HEK293 (cell line): ENCODE results near the gene NOP9.

ENCODE experiments used
- CTCF ChIA-PET: fragments of 350-600 bp; formaldehyde crosslinking; extraction: SDS; loops from one replicate; lab custom pipeline; 2021; ENCODE audit warnings: antibody characterized with exemption; lab: Yijun Ruan, JAX
- POLR2A ChIA-PET: fragments of 300-600 bp; formaldehyde crosslinking; extraction: SDS; loops from one replicate; lab custom pipeline; 2020; ENCODE audit warnings: antibody characterized with exemption, inconsistent platforms; lab: Yijun Ruan, JAX
- H3K27ac ChIP-seq: fragments of 200-500 bp; sonication (Bioruptor generic); 2 replicates; pipeline ENCODE4 v1.5.1; 2014; ENCODE audit warnings: low read depth, low read length, control low read depth, inconsistent platforms; ENCODE audit errors: extremely low read depth
- H3K36me3 ChIP-seq, 2 experiments: fragments of 200-500 bp in 1 of 2; sonication (Bioruptor generic) in 1 of 2; 1 replicate in 1 of 2; 2 replicates in 1 of 2; pipeline ENCODE4 v1.5.1; 2014 to 2017; ENCODE audit warnings: inconsistent platforms in 2 of 2, low read length in 2 of 2; ENCODE audit not compliant: control insufficient read depth in 2 of 2, insufficient read depth in 1 of 2
- H3K4me1 ChIP-seq: fragments of 200-500 bp; sonication (Bioruptor generic); 2 replicates; pipeline ENCODE4 v1.5.1; 2014; ENCODE audit warnings: mild to moderate bottlenecking, low read length, inconsistent platforms; ENCODE audit not compliant: control insufficient read depth, insufficient read depth
- H3K4me3 ChIP-seq: 2 replicates; pipeline ENCODE4 v1.5.1; 2011; ENCODE audit warnings: low read depth, mild to moderate bottlenecking, control low read depth, low read length, moderate library complexity
- H3K9me3 ChIP-seq: fragments of 200-500 bp; sonication (Bioruptor generic); 2 replicates; pipeline ENCODE4 v1.5.1; 2014; ENCODE audit warnings: low read depth, low read length, inconsistent platforms; ENCODE audit not compliant: control insufficient read depth, insufficient read depth
- GLI4 ChIP-seq: fragments of 450-650 bp; formaldehyde crosslinking; IDR thresholded peaks from 2 replicates; pipeline ENCODE4 v1.5.1; 2016; ENCODE audit warnings: missing biosample characterization, missing genetic modification characterization
- HOXA7 ChIP-seq: sonication (generic); formaldehyde crosslinking; IDR thresholded peaks from 2 replicates; pipeline ENCODE4 v1.8.1; 2022; ENCODE audit warnings: missing genetic modification reagents, borderline replicate concordance
- KLF9 ChIP-seq: fragments of 450-650 bp; formaldehyde crosslinking; IDR thresholded peaks from 2 replicates; pipeline ENCODE4 v1.5.1; 2016; ENCODE audit warnings: missing biosample characterization, missing genetic modification characterization, low read depth
- MZF1 ChIP-seq: fragments of 450-650 bp; formaldehyde crosslinking; IDR thresholded peaks from 2 replicates; pipeline ENCODE4 v1.5.1; 2017; ENCODE audit warnings: missing biosample characterization, missing genetic modification characterization, borderline replicate concordance
- REPIN1 ChIP-seq: fragments of 450-650 bp; formaldehyde crosslinking; IDR thresholded peaks from 2 replicates; pipeline ENCODE4 v1.5.1; 2017; ENCODE audit warnings: missing biosample characterization, missing genetic modification characterization, low read depth
- TRIM28 ChIP-seq: IDR thresholded peaks from 2 replicates; pipeline ENCODE4 v1.6.1; 2011; ENCODE audit warnings: low read length, control low read depth, borderline replicate concordance
- ZBTB20 ChIP-seq: fragments of 450-650 bp; formaldehyde crosslinking; IDR thresholded peaks from 2 replicates; pipeline ENCODE4 v1.5.1; 2016; ENCODE audit warnings: missing biosample characterization, missing genetic modification characterization
- ZFP3 ChIP-seq: fragments of 450-650 bp; formaldehyde crosslinking; IDR thresholded peaks from 2 replicates; pipeline ENCODE4 v1.5.1; 2016; ENCODE audit warnings: low read depth, missing biosample characterization, missing genetic modification characterization
- ZNF146 ChIP-seq: fragments of 450-650 bp; formaldehyde crosslinking; IDR thresholded peaks from 2 replicates; pipeline ENCODE4 v1.5.1; 2016; ENCODE audit warnings: missing biosample characterization, missing genetic modification characterization
- ZNF16 ChIP-seq: fragments of 450-650 bp; formaldehyde crosslinking; IDR thresholded peaks from 2 replicates; pipeline ENCODE4 v1.5.1; 2016; ENCODE audit warnings: low read depth, missing biosample characterization, missing genetic modification characterization
- ZNF169 ChIP-seq: fragments of 450-650 bp; formaldehyde crosslinking; IDR thresholded peaks from 2 replicates; pipeline ENCODE4 v1.5.1; 2016; ENCODE audit warnings: missing biosample characterization, missing genetic modification characterization
- ZNF19 ChIP-seq: fragments of 450-650 bp; formaldehyde crosslinking; IDR thresholded peaks from 2 replicates; pipeline ENCODE4; 2016; ENCODE audit warnings: missing biosample characterization, missing genetic modification characterization, low read depth
- ZNF248 ChIP-seq: fragments of 450-650 bp; formaldehyde crosslinking; IDR thresholded peaks from 2 replicates; pipeline ENCODE4 v1.5.1; 2017; ENCODE audit warnings: missing biosample characterization, missing genetic modification characterization
- ZNF473 ChIP-seq: fragments of 450-650 bp; formaldehyde crosslinking; IDR thresholded peaks from 2 replicates; pipeline ENCODE4 v1.5.1; 2017; ENCODE audit warnings: missing biosample characterization, missing genetic modification characterization
- ZNF548 ChIP-seq: fragments of 450-650 bp; formaldehyde crosslinking; IDR thresholded peaks from 2 replicates; pipeline ENCODE4 v1.5.1; 2016; ENCODE audit warnings: missing biosample characterization, missing genetic modification characterization
- ZNF624 ChIP-seq: fragments of 450-650 bp; formaldehyde crosslinking; IDR thresholded peaks from 2 replicates; pipeline ENCODE4 v1.5.1; 2017; ENCODE audit warnings: missing biosample characterization, missing genetic modification characterization
- ZNF830 ChIP-seq: fragments of 450-650 bp; IDR thresholded peaks from 2 replicates; pipeline ENCODE4 v1.5.0; 2018; ENCODE audit warnings: missing biosample characterization, missing genetic modification characterization, low read depth, mild to moderate bottlenecking, moderate library complexity
- ZNF837 ChIP-seq: fragments of 450-650 bp; formaldehyde crosslinking; IDR thresholded peaks from 2 replicates; pipeline ENCODE4 v1.5.1; 2016; ENCODE audit warnings: missing biosample characterization, missing genetic modification characterization
- TF ChIP-seq, protein P1 (sequence below): fragments of 450-650 bp; formaldehyde crosslinking; IDR thresholded peaks from 2 replicates; pipeline ENCODE4 v1.5.1; 2017; ENCODE audit warnings: missing biosample characterization, missing genetic modification characterization
- TF ChIP-seq, protein P2 (sequence below): fragments of 450-650 bp; formaldehyde crosslinking; IDR thresholded peaks from 2 replicates; pipeline ENCODE4 v1.5.1; 2016; ENCODE audit warnings: missing biosample characterization, missing genetic modification characterization
- TF ChIP-seq, protein P3 (sequence below): fragments of 450-650 bp; formaldehyde crosslinking; IDR thresholded peaks from 2 replicates; pipeline ENCODE4 v1.5.1; 2016; ENCODE audit warnings: missing biosample characterization, missing genetic modification characterization
- TF ChIP-seq, protein P4 (sequence below): fragments of 450-650 bp; IDR thresholded peaks from 2 replicates; pipeline ENCODE4 v1.5.1; 2018; ENCODE audit warnings: missing biosample characterization, missing genetic modification characterization
- TF ChIP-seq, protein P5 (sequence below): fragments of 450-650 bp; formaldehyde crosslinking; IDR thresholded peaks from 2 replicates; pipeline ENCODE4 v1.5.1; 2016; ENCODE audit warnings: missing biosample characterization, missing genetic modification characterization

The NOP9 gene

DNA sequence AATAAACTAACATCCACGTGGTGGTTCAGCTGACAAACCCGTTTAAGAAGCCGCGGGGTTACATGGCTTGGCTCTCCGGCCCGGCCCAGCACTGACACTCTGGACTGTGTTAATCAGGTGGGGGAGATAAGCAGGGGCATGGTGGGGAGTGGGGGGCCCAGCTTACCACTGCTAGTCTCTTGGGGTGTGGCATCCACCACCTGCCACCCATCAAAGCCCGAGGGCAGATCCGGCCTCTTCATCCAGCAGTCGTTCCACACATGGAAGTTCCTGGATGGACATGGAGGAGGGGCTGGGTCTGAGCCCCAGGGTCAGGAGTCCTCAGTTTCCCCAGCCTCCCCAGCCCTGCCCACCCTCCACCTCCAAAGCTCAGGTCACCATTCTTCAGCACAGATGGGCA, 41.5 kb upstream of the NOP9 start:
- no peaks in the 10 kb centered on the region for H3K4me1 ChIP-seq
- ChIA-PET POLR2A (interaction anchor here (0.7 kb wide), 1 partner anchor 13 kb away, joined by 3 read pairs; no protein-coding TSS in a partner anchor), CTCF (interaction anchor here (1.6 kb wide), 1 partner anchor 13 kb away, joined by 3 read pairs; the partner anchor contains the start of gene RABGGTA)
- H3K4me3 ChIP-seq: no peak overlapping the region
- no peaks in the 10 kb centered on the region for H3K9me3 ChIP-seq
- no peak overlapping the region for H3K27ac ChIP-seq
- peaks cover 0 to 15% of the 10 kb centered on the region in 2 experiments; a peak in 2 of 3 replicates for H3K36me3 ChIP-seq
- no peak for TF ChIP-seq ZBTB20 (tag by site-specific recombination)
- TF ChIP-seq ZNF19: no peak
- no peak for TF ChIP-seq ZNF146
- TF ChIP-seq REPIN1 (tag by site-specific recombination): no peak
- no peak for TF ChIP-seq ZNF830 (tag by site-specific recombination)
- TF ChIP-seq TRIM28: no peak
- no peak for TF ChIP-seq ZNF473
- no peak for TF ChIP-seq HOXA7 (CRISPR knock-in tag)
- no peak for TF ChIP-seq ZNF169
- TF ChIP-seq, protein P1, sequence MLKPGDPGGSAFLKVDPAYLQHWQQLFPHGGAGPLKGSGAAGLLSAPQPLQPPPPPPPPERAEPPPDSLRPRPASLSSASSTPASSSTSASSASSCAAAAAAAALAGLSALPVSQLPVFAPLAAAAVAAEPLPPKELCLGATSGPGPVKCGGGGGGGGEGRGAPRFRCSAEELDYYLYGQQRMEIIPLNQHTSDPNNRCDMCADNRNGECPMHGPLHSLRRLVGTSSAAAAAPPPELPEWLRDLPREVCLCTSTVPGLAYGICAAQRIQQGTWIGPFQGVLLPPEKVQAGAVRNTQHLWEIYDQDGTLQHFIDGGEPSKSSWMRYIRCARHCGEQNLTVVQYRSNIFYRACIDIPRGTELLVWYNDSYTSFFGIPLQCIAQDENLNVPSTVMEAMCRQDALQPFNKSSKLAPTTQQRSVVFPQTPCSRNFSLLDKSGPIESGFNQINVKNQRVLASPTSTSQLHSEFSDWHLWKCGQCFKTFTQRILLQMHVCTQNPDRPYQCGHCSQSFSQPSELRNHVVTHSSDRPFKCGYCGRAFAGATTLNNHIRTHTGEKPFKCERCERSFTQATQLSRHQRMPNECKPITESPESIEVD (tag by site-specific recombination): no peak
- TF ChIP-seq, protein P2, sequence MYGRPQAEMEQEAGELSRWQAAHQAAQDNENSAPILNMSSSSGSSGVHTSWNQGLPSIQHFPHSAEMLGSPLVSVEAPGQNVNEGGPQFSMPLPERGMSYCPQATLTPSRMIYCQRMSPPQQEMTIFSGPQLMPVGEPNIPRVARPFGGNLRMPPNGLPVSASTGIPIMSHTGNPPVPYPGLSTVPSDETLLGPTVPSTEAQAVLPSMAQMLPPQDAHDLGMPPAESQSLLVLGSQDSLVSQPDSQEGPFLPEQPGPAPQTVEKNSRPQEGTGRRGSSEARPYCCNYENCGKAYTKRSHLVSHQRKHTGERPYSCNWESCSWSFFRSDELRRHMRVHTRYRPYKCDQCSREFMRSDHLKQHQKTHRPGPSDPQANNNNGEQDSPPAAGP (tag by site-specific recombination): no peak
- no peak for TF ChIP-seq KLF9 (tag by site-specific recombination)

DNA sequence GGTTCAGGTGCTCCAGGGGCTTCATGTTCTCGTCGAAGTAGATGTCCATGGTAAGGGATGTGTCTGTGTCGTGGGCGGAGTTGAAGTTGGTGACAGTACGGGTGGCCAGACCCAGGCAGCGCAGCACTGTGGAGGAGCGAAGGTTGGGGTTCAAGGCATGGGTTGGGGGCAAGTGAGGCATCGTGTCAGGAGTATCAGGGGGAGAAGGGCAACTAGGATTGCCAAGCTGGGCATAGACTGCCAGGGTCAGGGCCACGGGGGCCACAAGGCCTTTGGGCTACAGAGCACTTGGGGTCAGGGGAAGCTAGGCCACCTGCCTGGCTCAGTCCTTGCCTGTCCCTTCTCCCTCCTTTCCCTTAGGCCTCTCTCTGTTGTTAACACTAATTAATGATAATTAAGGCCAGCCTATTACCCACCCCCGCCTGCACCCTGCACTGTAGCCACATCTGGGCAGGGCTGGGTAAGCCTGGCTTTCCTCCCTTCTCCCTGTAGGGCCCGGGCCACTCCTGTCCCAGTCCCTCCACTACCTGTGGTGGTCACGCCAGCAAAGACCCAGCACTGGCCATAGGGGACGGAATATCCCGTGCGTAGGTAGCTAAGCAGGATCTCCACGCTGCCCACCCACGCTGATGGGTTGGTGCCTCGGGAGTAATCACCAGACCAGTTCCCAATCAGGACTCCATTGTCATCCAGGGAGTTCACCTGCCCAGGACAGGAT, 40.9 kb upstream of the NOP9 start:
- H3K4me3 ChIP-seq: no peak overlapping the region
- ChIA-PET CTCF (interaction anchor here (1.6 kb wide), 1 partner anchor 12 kb away, joined by 3 read pairs; the partner anchor contains the start of gene RABGGTA), POLR2A (interaction anchor here (0.7 kb wide), 1 partner anchor 12 kb away, joined by 3 read pairs; no protein-coding TSS in a partner anchor)
- no peaks in the 10 kb centered on the region for H3K9me3 ChIP-seq
- H3K36me3 ChIP-seq: peaks cover 0 to 15% of the 10 kb centered on the region in 2 experiments; a peak in 1 of 3 replicates
- no peaks in the 10 kb centered on the region for H3K4me1 ChIP-seq
- no peak overlapping the region for H3K27ac ChIP-seq
- TF ChIP-seq ZFP3 (tag by site-specific recombination): no peak
- TF ChIP-seq ZNF16 (tag by site-specific recombination): no peak
- TF ChIP-seq, protein P3, sequence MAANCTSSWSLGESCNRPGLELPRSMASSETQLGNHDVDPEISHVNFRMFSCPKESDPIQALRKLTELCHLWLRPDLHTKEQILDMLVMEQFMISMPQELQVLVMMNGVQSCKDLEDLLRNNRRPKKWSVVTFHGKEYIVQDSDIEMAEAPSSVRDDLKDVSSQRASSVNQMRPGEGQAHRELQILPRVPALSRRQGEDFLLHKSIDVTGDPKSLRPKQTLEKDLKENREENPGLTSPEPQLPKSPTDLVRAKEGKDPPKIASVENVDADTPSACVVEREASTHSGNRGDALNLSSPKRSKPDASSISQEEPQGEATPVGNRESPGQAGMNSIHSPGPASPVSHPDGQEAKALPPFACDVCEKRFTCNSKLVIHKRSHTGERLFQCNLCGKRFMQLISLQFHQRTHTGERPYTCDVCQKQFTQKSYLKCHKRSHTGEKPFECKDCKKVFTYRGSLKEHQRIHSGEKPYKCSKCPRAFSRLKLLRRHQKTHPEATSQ (tag by site-specific recombination): no peak
- TF ChIP-seq GLI4 (tag by site-specific recombination): no peak
- no peak for TF ChIP-seq ZNF548 (tag by site-specific recombination)
- TF ChIP-seq ZNF837: no peak
- TF ChIP-seq ZNF248 (tag by site-specific recombination): no peak
- TF ChIP-seq MZF1 (tag by site-specific recombination): no peak
- TF ChIP-seq, protein P4, sequence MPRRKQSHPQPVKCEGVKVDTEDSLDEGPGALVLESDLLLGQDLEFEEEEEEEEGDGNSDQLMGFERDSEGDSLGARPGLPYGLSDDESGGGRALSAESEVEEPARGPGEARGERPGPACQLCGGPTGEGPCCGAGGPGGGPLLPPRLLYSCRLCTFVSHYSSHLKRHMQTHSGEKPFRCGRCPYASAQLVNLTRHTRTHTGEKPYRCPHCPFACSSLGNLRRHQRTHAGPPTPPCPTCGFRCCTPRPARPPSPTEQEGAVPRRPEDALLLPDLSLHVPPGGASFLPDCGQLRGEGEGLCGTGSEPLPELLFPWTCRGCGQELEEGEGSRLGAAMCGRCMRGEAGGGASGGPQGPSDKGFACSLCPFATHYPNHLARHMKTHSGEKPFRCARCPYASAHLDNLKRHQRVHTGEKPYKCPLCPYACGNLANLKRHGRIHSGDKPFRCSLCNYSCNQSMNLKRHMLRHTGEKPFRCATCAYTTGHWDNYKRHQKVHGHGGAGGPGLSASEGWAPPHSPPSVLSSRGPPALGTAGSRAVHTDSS (tag by site-specific recombination): no peak
- TF ChIP-seq, protein P5, sequence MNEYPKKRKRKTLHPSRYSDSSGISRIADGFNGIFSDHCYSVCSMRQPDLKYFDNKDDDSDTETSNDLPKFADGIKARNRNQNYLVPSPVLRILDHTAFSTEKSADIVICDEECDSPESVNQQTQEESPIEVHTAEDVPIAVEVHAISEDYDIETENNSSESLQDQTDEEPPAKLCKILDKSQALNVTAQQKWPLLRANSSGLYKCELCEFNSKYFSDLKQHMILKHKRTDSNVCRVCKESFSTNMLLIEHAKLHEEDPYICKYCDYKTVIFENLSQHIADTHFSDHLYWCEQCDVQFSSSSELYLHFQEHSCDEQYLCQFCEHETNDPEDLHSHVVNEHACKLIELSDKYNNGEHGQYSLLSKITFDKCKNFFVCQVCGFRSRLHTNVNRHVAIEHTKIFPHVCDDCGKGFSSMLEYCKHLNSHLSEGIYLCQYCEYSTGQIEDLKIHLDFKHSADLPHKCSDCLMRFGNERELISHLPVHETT: no peak
- no peak for TF ChIP-seq ZNF624
